ENCODE data around the gene FAM168A. TPM values are rescaled to one million over a fixed set of nuclear protein-coding genes. Genes with fewer than 3 reads are reported as not detected.

FAM168A gene
- total RNA-seq, 4 donors from 2014 or later = 22.2 to 35.7 (median 30.4) TPM

DNA sequence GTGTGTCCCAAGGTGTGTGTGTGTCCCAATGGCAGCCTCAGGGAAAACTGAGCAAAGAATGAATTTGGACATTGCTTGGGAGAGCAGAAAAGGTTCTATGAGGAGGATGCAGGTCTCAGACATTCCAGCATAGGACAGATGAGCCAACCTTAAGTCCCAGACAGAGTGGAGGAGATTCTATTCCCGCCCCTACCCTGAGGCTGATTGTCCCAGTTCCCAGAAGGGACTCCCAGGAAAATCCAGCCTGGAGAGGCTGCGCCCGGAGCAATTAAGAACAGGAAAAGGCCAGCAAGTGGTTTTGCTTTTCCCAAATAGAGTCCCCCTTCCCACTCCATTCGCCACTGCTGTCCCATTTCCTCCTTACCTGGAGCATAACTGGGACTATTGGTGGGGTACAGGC lies 167.6 kb downstream of the FAM168A start:
- H3K4me3 ChIP-seq = no peak overlapping the region
- no peaks in the 10 kb centered on the region for H3K4me1 ChIP-seq
- H3K27me3 ChIP-seq = no peaks in the 10 kb centered on the region
- H3K9me3 ChIP-seq = no peaks in the 10 kb centered on the region
- no peak for DNase-seq
- no peak overlapping the region for H3K27ac ChIP-seq
- no peaks in the 10 kb centered on the region for H3K36me3 ChIP-seq
- no peak for TF ChIP-seq POLR2A (IDR thresholded peaks at IDR 0.05)
- TF ChIP-seq, protein P1, sequence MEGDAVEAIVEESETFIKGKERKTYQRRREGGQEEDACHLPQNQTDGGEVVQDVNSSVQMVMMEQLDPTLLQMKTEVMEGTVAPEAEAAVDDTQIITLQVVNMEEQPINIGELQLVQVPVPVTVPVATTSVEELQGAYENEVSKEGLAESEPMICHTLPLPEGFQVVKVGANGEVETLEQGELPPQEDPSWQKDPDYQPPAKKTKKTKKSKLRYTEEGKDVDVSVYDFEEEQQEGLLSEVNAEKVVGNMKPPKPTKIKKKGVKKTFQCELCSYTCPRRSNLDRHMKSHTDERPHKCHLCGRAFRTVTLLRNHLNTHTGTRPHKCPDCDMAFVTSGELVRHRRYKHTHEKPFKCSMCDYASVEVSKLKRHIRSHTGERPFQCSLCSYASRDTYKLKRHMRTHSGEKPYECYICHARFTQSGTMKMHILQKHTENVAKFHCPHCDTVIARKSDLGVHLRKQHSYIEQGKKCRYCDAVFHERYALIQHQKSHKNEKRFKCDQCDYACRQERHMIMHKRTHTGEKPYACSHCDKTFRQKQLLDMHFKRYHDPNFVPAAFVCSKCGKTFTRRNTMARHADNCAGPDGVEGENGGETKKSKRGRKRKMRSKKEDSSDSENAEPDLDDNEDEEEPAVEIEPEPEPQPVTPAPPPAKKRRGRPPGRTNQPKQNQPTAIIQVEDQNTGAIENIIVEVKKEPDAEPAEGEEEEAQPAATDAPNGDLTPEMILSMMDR (IDR thresholded peaks at IDR 0.05) = no peak

DNA sequence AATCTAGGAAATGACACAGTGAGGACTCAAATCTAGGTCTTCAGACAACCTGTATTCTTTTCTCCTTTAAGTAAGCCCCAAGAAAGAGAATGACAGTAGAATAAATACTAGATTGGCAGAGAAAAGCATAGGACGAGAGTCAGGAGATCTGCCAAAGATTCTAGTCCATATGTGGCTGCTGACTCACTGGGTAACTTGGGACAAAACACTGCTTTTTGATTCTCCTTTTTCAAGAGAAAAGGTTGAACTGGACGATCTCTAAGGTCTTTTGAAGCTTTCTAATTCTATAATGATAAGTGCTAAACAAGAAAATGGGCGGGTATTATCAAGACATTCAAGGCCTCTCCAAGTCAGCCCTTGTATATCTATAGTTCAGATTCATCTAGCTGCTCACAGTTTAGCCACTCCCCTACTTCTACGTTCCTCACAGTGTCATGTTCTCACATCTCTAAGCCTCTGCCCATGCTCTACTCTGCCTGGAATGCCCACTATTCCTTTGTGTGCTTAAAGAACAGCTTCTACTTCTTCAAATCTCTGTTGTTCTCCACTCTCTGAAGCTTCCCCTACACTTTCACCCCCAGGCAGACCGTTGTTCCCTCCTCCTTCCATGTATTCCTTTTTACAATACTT lies 168.7 kb downstream of the FAM168A start:
- no peak for TF ChIP-seq POLR2A (IDR thresholded peaks at IDR 0.05)
- TF ChIP-seq, protein P1 (IDR thresholded peaks at IDR 0.05) = no peak
- Histone ChIP-seq H3K4me3 (no peak overlapping the region), H3K4me1 (no peaks in the 10 kb centered on the region), H3K9me3 (no peaks in the 10 kb centered on the region), H3K27me3 (no peaks in the 10 kb centered on the region), H3K36me3 (no peaks in the 10 kb centered on the region), H3K27ac (no peak overlapping the region)
- DNase-seq = no peak

DNA sequence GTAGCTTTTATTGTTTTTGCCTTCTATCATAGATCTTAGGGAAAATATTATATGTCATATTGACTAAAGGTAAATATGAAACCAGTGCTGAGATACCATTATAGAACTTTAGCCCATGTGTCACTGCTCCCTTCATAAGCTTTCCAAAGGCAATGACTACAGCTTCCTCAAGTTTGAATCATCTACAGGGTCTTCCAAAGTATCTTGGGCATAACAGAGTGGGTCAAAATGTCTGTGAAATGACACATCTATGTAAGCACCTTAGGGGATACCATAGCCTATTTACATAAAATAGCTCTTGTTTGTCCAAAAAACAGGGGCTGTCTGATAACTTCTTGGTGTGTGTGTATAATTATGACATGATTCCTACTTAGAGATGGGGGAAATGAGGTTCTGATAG lies 169.2 kb downstream of the FAM168A start:
- TF ChIP-seq, protein P1 (IDR thresholded peaks at IDR 0.05) = no peak
- TF ChIP-seq POLR2A (IDR thresholded peaks at IDR 0.05) = no peak
- no peaks in the 10 kb centered on the region for H3K4me1 ChIP-seq

DNA sequence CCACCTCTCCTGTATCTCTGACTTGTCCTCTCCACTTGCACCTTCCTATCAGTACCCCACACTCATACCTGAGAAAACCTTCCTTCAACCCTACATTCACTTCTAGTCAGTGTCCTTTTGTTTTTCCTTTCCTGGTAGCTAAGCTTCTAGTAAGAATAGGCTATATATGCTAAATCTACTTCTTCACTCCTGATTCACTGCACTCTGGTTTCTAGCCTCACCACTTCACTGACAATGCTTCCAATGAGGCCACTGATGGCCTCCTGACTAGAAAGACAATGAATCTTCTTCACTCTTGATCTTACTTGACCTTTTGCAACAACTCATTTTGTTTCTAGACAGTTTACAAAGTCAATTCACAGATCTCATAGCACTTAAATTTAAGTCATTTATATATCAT lies 169.7 kb downstream of the FAM168A start:
- DNase-seq = no peak
- H3K4me1 ChIP-seq = no peaks in the 10 kb centered on the region
- no peak overlapping the region for H3K27ac ChIP-seq
- no peak overlapping the region for H3K4me3 ChIP-seq
- H3K9me3 ChIP-seq = no peaks in the 10 kb centered on the region
- TF ChIP-seq, protein P1 (IDR thresholded peaks at IDR 0.05) = no peak
- TF ChIP-seq POLR2A (IDR thresholded peaks at IDR 0.05) = no peak
- H3K27me3 ChIP-seq = no peaks in the 10 kb centered on the region
- no peaks in the 10 kb centered on the region for H3K36me3 ChIP-seq

More for the DNA sequence above, 169.2 kb downstream of the FAM168A start:
- no peak for DNase-seq
- H3K36me3 ChIP-seq = no peaks in the 10 kb centered on the region
- no peaks in the 10 kb centered on the region for H3K27me3 ChIP-seq
- H3K4me3 ChIP-seq = no peak overlapping the region
- H3K9me3 ChIP-seq = no peaks in the 10 kb centered on the region
- no peak overlapping the region for H3K27ac ChIP-seq

DNA sequence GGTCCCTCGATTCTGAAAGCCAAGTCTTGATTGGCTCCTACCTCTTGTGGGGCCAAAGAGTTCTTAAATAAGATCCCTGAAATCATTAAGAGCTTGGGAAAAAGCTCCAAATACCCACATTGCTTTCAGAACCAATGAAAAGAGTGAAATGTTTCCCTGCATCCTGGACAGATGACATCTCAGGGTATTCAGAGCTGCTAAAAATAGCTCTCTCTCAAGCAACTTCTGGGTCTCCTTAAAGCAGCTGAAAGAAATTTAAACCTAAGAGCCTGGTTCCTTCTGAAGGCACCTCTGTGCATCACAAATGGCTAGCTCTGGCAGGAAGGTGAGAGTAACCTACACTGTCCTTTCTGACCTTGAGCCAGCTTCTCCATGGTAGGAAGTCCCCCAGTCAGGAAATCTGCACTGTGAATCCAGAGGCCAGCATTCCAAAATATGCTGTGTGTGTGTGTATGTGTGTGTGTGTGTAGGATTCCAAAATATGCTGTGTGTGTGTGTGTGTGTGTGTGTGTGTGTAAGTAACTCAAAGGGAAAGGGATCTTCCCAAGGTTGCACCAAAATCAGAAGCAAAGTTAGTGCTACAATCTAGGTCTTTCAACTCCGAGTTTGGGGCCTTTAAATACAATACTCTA lies 171.6 kb downstream of the FAM168A start:
- Histone ChIP-seq H3K27ac (no peak overlapping the region), H3K9me3 (no peaks in the 10 kb centered on the region), H3K4me3 (no peak overlapping the region), H3K36me3 (no peaks in the 10 kb centered on the region), H3K4me1 (no peaks in the 10 kb centered on the region), H3K27me3 (no peaks in the 10 kb centered on the region)
- no peak for DNase-seq
- TF ChIP-seq POLR2A (IDR thresholded peaks at IDR 0.05) = no peak
- TF ChIP-seq, protein P1 (IDR thresholded peaks at IDR 0.05) = no peak

All from Peyer's patch (tissue), 4 donors.